GM19043 (cell line): ENCODE measurements around the gene PTPA.

Experiments
- ATAC-seq: cut with Tn5 transposase; IDR thresholded peaks from one replicate; pipeline ENCODE4 v1.9.1; 2021; ENCODE audit warnings: low read depth; ENCODE audit not compliant: unreplicated experiment

Gene PTPA

DNA sequence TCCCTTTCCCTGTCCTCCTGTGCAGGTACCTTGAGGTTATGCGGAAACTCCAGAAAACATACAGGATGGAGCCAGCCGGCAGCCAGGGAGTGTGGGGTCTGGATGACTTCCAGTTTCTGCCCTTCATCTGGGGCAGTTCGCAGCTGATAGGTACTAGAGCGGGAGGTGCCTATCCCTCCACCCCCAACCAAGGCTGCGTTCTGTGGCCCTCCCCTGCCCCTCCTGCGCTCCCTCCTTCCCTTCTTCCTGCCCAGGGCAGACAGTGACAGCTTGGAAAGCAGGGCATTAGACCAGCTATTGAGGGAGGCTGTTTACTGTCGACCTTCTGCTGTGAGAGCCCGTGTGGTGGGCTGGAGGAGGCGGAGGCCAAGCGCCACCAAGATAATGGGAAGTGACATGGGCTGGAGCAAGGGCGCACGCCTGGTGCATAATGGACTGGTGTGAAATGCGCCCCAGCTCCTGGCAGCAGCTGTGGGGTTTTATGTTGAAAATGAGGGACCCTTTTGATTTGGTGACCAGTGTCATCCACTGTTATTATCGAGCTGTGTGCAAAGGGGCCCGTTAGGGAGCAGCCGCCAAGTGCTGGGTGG lies 25.3 kb downstream of the PTPA start:
- ATAC-seq, result no peak

DNA sequence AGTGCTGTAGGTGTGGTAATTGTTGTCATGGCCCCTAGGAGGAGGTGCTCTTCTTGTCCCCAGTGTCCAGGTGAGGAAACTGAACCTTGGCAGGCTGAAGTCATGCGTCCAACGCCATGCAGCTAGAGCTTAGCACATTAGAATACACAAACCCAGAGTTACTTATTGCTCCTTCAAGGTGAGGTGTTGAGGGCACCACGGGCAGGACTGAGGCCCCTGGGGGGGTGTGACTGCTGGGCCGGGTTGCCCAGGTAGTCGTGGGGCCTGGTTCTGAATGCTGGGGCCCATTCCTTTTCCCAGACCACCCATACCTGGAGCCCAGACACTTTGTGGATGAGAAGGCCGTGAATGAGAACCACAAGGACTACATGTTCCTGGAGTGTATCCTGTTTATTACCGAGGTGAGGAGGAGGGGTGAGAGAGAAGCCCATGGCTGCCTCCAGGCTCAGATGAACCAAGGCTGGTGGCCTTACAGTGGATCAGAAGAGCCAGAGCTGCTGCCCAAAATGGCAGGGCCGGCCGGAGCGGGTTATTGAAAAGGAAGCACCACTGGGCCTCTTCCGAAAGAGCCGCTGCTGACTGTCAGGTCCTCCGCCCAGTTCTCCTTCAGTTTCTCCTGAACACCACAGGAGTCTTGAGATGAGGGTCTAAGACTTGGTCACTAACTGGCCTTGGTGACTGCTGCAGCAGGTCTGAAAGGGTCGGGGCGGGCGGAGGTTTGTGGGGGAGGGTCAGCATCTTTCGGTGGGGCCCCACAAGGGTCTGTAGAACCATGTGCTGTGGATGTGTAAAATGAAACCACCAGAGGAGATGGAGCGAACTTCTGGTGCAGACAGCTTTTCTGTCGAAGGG lies 26.3 kb downstream of the PTPA start:
- no peak for ATAC-seq

DNA sequence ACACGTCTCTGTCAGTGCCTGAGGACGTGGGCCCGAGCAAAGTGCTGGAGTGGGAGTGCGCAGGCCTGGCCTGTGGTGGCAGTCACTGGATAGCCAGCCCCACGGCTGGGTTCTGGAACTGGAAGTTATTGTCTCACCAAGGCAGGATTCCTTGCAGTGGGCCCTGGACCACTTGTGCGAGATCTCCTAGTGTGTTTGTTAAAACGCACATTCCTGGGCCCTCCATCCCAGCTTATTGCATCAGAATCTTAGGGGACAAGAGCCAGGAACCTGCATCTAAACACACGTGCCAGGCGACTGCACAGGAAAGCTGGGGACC lies 26.9 kb downstream of the PTPA start:
- ATAC-seq, result no peak

DNA sequence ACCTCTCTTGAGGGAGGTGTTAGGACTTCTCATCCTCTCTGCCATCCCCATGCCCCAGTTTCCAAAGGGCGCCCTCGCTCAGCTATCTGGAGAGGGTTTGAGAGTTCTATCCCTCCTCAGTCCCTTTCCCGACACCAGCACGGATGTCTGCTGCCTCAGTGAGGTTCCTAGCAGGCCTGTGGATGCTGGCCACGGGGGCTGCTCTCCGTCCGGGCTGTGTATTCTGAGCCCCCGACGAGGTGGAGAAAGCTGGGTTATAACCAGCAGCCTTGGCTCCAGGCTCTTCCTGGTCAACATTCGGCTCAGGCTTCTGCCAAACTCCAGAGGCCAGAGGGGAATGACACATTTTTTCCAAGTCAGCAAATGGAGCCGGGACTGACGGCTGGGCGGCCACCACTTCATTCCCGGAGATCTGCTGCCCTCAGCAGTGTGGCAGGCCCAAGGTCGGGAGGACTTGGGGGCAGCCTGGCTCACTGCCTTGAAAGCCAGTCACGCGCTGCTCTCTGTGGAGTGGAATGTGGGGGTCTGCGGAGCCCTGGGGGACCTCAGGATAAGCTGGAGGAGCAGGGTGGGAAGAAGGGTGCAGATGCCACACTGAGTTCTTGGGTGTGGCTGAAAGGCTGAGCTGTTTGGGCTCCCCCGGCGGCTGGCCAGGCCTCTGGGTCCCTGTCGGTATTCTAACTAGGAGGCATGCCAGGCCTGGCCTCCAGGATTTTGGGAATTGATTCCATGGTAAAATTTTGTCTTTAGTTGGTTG lies 27.4 kb downstream of the PTPA start:
- ATAC-seq, result no peak

DNA sequence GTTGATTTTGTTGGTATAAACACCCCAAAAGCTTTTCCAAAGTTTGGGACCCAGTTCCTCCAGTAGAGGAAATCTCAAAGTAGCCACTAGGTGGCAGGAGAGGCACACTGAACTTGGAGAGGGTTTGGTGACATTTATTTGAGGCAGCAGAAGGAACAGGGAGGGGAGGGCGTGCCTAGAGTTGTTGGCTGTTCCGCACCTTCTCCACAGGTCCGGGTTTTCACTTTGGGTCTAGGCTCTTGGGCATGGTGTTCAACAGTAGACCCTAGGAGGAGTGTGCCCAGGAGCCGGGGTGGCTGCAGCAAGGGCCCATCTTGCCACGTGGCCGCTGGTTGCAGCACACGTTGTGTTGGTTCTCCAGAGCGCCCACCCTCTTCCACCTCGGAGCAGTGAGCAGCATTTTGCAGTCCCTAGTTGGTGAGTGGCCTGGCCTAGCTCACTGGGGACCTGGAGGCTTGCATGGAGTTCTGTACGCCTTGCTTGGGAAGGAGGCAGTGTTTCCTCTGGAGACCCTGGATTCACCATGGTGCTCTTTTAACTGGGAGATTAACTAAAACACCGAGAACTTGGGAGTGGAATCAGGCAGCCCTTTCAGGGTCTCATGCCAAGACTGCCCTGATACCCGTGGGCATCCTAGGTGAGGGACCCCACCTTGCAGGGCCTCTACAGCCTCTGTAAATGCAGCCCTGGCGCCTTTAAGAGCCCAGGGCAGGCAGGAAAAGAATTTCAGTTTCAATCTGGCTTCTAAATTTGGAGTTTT lies 28.2 kb downstream of the PTPA start:
- no peak for ATAC-seq

DNA sequence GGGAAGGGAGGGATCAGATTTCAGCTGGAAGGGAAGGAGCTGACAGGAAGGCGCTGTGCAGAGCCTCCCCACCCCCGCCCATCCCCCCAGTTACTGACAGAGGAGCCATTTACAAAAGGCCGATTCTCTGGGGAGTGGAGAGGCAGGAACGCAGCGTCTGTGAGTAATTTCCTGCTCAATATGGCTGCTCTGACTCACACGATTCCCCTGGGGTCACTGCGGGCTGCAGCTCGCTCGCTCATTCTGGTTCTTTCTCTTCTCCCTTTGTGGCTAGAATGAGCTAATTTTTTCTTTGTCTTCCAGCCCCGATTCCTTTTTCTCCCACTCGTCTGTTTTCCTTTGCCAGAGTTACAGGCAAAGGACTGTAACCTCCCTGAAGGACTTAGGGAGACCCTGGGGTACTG lies 28.8 kb downstream of the PTPA start:
- peak; percentile 48 for ATAC-seq

DNA sequence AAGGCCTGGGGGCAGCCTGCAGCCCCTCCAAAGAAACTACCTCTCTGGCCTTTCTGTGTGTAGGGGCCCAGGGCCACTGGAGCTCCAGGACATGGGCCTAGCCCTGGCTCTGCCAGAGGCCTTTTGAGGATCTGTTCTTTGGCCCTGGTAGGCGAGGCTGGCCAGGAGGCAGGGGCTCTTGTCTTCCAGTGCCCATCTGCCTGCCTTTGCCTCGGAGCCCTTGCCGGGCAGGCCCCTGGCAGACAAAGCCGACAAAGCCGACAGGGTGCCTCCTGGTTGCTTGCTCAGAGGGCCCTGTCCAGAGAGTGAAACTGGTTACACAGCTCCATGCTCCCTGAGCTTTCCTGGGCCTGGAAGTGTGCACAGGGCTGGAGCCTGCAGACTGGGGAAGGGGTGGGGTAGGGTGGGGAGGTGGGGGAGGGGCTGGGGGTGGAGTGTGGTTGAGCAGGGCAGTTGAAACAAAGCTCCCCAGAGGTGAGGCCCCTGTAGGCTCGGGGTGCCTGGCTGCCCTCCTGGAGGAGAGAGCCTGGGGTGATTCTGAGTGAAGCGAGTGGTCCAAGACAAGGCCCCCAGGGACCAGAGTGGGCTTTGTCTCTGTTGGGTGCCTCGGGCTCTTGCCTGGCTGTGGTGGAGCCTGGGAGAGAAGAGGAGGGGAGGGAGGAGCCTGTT lies 29.3 kb downstream of the PTPA start:
- ATAC-seq, result peak; percentile 3

DNA sequence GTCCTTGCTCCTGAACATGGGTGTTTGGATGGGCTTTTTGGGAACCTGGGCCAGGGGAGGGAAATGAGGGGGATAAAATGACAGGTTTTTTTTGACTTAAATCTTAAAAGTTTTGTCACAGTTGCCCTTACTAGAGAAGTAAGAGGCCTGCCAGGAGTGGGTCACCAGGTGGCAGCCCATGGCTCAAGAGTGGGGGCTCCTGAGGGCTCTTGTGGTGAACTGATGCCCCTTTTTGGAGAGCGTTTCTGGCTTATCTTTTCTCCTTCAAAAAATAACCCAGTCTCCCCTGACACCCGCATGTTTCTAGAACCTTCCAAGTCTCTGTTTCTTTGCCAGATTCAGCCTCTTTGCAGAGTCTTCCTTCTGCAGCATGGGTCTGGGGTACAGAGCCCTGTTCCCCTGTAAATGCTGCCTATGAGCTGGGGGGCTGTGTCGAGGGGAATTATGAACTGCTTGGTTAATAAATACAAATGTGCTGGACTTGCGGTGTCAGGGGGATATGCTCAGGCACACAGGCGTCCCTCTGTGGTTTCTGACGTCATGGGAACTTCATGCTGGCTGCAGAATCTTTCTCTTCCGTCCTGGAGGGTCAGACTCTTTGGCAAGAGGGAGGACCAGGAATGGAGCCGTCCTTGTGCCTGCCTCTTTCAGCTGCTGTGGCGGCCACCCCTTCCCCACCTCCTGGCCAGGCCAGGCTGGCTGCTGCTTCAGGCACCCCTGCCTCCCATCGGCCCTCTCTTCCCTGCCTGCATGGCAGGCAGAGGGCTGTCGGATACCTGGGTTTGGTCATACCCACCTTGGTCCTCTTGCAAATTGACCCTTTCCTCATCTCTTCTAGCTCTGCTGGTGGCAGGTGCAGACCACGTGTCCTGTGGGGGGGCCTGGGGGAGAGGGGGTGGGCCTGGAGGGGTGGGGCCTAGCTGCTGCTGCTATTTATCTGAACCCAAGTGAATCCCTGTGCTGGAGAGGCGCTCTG lies 30.1 kb downstream of the PTPA start:
- ATAC-seq, result peak; percentile 47

DNA sequence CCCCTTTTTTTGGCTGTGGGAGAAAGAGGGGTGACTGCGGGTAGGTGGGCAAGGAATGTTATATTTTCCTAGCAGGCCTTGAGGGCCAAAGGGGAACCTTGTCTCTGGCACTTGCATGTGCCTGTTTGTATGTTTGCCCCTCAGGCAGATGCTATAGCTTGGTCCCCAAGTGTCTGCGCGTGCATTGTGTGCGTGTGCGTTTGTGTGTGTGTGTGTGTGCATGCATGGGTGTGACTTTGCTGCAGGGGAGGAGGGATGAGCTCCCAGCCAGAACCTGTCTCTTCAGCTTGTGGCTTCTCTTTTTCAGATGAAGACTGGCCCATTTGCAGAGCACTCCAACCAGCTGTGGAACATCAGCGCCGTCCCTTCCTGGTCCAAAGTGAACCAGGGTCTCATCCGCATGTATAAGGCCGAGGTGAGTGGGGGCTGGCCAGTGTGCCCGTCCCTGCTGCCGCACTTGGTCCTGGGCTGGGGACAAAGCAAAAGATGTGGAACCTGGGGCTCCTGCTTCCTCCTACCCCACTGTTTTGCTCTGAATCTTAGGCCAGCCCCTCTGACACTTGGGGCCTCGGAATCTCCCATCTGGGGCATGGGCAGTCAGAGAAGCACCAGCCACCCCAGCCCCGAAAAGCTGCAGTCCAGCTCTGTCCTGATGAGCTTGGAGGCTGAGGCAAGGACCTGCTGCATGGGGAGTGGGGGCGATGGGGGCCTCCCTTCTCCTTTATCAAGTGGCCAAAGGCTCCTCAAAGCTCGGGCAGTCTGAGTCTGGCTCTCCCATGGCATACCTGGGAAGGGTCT lies 31.1 kb downstream of the PTPA start:
- ATAC-seq, result no peak

DNA sequence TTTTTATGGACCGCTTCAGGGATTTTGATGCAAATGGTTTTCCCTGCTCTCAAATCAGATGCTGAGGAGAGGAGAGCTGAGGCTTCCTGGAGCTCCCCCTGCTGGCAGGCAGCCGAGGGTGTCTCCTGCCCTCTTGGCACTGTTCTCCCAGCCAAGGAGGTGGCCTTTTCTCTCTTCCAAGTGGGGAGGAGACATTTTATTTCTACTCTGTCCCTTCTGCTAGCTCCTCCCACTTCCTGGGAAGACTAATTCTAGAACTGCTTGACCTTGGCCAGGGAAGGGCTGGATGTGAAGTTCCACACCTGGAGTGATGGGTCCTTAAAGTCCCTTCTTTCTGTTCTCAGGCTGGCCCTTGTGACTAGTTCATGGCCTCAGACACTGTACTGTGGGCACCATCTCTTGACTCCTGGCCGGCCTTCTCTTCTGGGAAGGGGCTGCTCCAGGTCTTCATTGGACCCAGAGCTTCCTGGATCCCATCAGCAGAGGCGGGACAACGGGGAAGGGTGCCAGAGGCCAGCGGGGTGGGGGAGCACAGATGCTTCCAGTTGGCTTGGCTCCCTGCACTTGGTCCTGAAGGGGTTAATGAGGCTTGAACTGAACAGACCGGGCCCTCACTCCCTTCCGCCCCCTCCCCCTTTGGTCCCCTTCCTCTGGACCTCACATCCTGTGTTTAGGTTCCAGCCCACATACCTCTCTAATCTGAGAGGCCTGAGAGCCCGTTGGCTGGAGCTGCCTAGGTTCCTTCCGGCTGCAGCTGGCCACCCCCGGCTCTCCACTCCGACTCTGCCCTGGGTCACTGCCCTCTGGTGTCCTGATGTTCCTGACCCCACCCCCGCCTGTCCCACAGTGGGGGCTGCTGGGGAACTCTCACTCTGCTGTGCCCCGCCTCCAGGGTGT lies 32.1 kb downstream of the PTPA start:
- ATAC-seq, result no peak

DNA sequence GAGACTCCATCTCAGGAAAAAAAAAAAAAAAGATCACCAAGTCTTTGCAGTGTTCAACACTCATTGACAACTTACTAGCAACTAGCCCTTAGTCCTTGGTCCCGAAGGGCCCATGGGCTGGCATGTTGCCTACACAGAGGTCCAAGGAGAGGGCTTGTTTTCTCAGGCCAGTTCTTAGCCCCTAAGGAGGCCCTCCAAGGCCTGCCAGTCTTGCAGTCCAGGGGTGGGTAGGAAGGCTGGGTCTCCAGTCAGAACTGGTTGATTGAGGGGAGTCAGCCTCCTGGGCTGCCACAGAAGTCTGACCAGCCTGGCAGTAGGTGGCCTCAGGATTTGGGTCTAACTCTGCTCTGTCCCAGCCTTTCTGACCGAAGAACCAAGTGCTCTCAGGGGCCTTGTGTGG lies 34.1 kb downstream of the PTPA start:
- no peak for ATAC-seq

DNA sequence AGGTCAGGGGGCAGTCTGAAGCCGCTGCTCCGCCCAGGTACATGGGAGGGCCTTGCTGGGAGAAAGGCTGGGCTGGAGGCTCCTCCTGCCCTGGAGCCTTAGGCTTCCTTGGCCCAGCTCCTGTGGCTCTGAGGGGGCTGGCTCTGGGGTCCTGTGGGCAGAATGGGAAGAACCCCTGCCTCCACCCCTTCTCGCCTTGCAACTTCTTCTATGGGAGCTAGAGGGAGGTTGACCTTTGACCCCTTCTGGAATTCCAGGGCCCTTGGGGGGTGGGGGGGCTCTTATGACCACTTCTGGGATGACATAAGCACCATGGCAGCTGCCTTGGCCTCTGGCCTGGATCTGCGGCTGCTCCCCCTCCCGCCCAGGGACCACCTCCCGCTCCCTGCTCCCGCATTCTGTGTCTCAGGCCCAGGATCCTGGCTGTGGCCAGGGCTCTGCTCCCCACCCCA lies 34.7 kb downstream of the PTPA start:
- no peak for ATAC-seq

DNA sequence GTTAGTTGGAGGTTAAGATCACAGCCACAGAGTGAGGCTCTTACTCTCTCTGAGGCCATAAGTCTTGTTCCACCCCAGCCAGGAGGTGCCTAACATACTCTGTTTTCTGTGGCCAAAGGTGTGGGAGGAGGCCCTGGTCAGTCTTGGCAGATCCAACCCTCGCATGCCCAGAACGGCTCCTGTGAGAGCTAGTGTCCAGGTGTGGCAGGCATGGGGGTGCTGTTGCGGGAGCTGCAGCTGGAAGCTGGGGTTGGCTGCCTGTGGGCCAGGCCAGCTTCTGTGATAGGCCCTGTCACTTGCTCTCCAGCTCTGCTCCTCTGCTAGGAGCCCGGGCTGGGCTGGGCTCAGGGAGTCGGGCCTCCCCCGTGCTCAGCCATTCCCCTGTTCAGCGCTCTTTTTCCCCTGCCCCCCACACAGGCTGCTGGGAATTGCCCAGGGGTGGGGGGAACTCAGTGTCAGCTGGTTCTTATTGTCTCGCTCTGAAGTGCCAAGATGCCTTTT lies 35.3 kb downstream of the PTPA start:
- no peak for ATAC-seq

DNA sequence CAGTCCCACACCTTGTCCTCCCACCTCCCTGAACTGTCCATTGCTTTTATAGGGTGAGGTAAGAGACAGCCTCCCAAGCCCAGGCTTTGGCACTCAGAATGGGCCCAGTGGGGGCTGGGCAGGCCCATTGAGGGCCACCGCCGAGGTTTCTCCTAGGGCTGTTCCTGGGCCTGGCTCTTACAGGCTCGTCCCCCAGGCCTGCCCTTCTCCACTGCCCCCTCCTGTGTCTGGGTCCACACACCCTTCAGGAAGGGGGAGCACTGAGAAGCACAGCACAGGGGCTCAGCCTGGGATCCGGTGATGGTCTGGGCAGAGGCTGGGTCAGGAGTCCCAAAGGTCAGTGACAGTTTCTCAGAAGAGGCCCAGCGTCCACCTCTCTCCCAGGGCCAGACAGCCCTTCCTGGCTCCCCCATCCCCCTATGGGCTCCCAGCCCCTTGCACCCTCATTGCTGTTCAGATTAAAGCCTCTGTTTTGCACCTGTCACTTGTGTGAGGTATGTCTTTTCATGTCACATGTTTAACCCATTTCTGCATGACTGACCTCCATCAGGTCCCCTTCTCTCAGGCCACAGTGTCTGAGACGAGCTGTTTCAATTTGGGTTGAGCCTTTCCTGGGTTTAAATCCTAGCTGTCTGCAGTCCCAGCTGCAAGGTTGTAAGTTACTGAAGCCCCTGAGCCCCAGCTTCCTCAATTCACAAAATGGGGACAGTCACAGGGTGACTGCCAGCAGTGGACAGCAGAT lies 37.4 kb downstream of the PTPA start:
- no peak for ATAC-seq

DNA sequence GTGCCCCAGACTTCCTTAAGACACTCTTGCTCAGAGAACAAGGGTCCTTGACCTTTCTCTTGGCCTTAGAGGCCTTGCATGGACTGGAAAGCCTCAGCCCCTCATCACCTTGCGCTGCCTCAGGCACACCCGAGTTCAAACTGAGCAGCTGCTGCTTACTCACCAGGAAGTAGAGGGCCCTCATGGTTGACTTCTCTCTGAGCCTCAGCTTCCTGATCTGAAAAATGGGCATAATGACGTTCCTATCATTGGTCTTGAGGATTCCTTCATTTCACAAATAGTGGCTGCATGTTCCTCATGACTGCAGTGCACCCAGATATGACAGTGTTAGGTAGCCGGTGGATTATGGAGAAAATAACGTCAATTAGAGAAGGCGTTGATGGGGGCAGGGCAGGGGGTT lies 38.2 kb downstream of the PTPA start:
- ATAC-seq, result no peak

DNA sequence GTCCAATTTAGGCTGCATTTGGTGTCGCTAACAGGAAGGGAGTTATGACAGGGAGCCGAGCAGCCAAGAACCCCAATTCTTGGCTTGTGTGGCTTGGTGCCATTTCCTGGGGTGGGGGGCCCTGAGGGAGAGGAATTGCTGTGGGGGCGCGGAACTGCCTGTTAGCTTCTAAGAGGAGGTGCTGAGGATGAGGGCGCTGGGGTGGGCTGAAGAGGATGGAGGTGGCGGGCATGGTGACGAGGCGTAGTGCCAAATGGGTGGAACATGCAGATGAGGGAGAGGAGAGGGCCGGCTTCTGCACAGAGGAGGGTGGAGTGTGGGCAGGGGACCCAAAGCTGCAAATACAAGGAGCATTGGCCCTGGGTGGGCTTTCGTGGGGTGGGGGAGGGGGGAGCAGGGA lies 38.9 kb downstream of the PTPA start:
- ATAC-seq, result no peak
